ENCODE data around the gene FITM2. TPM values are rescaled to one million over a fixed set of nuclear protein-coding genes. Genes with fewer than 3 reads are reported as not detected.
A peak's percentile ranks its signal among the peaks of the same experiment; 100 is the strongest.
"Not testable (repeated sequence)": the region's sequence is repeated elsewhere in the genome, so short reads cannot be mapped to it uniquely, and the experiment has no call there.

The FITM2 gene
- total RNA-seq, 2 donors from 2014 or later, result 2.7 to 4.5 TPM

DNA sequence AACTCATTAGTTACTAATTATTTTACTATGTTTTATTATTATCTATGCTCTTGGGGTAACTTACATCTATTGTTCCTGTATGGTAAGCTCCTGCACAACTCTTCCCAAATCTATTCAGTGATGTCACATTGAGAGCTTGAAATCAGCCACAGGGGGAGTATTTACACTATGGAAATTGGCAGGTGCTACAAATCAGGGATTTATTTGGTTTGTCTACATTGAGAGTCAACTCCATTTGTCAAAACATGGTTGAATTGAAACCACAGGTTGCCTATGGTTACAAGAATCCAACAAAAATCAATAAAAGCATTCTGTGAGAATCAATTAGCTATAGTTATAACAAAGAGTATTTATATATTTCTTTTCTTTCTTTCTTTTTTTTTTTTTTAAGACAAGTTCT is 3.9 kb upstream of the FITM2 start:
- Mint-ChIP-seq H3K27ac (no peak overlapping the region), H3K4me3 (no peak overlapping the region), H3K4me1 (ENCODE audit: low read depth in 2 of 2) (peaks cover 13% of the 10 kb centered on the region in 2 donors), H3K27me3 (peaks cover 6 to 8% of the 10 kb centered on the region in 2 donors), H3K36me3 (no peaks in the 10 kb centered on the region), H3K9me3 (no peaks in the 10 kb centered on the region)
- ATAC-seq (no peak), DNase-seq (ENCODE audit: low spot score) (no peak)

DNA sequence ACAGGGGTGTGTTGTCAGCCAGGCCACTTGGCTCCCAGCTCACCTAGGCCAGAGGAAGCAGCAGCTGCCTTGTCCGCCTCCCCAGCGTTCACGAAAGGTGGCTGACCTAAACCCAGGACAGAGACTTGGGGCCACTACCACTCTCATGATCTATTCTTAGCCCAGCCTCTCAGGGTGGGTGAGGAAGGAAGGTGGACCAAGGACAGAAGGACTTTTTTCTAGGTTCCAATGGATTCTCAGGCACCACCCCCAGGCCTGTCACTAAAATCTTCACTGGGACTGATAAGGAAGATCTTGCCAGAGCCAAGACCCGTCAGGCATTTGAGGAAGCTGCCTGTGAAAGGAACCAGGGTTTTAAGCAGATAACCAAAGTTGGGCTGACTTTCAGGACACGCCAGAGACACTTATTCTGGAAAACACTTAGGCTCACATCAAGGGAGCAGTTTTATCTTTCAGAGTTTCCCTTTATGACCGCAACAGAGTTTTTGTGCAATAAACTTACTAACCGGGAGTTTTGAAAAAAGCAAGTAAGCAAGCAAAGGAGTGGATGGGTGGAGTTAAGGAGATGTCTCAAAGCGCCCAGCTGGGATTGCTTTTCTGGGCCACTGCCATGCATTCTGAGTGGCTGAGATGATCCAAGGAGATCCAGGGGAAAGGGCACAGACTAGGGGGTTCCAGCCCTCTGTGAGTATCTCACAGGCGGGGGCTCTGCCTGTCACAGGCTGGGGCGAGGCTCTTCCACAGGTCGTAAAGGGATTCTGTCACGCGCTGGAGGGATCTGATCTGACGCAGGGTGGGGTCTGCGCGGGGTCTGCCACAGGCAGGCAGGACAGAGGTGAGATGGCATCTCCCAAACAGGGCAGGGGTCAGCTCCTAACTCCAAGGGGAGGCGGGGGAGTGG is 989 bp downstream of the FITM2 start:
- H3K36me3 Mint-ChIP-seq, result no peaks in the 10 kb centered on the region
- no peaks in the 10 kb centered on the region for H3K27me3 Mint-ChIP-seq
- H3K4me3 Mint-ChIP-seq, result peak overlapping the region; percentile 93
- H3K27ac Mint-ChIP-seq, result peak overlapping the region; percentile 75 to 92
- ATAC-seq (no peak), DNase-seq (ENCODE audit: low spot score) (no peak)
- H3K9me3 Mint-ChIP-seq, result no peaks in the 10 kb centered on the region
- peaks cover 18 to 22% of the 10 kb centered on the region in 2 donors for H3K4me1 Mint-ChIP-seq (ENCODE audit: low read depth in 2 of 2)

DNA sequence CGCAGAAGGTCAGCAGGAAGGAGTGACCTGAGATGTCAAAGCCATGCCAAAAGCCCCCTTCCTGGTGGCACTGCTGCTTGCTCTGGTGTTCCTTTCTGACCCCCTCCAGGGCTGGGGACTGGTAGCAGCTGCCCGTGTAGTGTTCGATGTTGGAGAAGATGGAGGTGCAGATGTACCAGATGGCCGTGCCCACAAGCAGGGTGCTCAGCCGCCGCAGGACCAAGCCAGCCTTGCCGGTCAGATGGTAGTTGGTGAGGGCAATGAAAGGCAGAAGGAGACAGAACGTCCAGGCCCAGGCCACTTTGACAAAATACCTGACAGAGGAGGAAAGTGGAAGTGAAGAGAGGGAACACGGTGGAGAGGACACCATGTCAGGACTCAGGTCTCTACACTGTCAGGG is 4.1 kb downstream of the FITM2 start:
- Mint-ChIP-seq H3K9me3 (no peaks in the 10 kb centered on the region), H3K4me1 (ENCODE audit: low read depth in 2 of 2) (peaks cover 18 to 22% of the 10 kb centered on the region in 2 donors), H3K36me3 (no peaks in the 10 kb centered on the region), H3K27ac (no peak overlapping the region), H3K4me3 (no peak overlapping the region), H3K27me3 (no peaks in the 10 kb centered on the region)
- DNase-seq (ENCODE audit: low spot score), result no peak
- no peak for ATAC-seq

DNA sequence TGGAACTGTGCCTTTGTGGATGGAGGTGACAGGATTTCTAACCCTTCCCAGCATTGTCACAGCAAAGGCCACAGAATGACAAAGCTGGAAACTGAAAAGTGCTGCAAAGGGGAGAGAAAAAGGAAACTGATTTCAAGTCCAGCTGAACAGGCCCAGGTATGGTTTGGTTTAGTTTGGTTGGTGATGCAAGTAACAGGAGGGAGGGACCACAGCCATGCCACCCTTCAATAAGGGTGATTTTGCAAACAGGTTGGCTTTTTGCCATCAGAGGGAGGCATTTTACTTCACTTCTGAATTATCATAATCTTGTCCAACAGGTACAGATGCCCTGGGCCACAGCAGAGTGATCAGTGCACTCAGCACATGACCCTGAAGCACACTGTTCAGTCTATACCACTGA is 6.6 kb downstream of the FITM2 start:
- Mint-ChIP-seq H3K27me3 (no peaks in the 10 kb centered on the region), H3K9me3 (no peaks in the 10 kb centered on the region), H3K4me3 (no peak overlapping the region), H3K36me3 (no peaks in the 10 kb centered on the region), H3K4me1 (ENCODE audit: low read depth in 2 of 2) (peaks cover under 1 to 4% of the 10 kb centered on the region in 2 donors), H3K27ac (no peak overlapping the region)
- ATAC-seq (no peak), DNase-seq (ENCODE audit: low spot score) (no peak)

DNA sequence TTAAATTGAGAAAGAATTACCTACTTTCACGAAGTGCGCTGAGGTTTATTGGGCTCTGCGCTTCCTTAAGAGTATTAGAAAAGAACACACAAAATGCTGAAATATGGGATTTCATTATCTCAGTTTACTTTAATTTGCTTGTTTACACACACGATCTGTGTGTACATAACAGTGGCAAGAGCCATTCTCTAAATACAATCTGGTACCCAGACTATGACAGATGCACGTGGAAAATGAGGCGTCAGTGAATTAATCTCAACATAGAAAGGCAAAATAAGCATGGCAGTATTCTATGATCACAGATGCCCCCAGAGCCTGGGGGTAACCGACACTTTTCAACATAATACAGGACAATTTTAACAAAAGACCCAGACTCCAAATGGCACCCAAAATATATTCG is 8.3 kb downstream of the FITM2 start:
- no peak for ATAC-seq
- no peak overlapping the region for H3K4me3 Mint-ChIP-seq
- peaks cover 0 to 4% of the 10 kb centered on the region in 2 donors for H3K4me1 Mint-ChIP-seq (ENCODE audit: low read depth in 2 of 2)
- H3K27me3 Mint-ChIP-seq, result no peaks in the 10 kb centered on the region
- H3K36me3 Mint-ChIP-seq, result no peaks in the 10 kb centered on the region
- DNase-seq (ENCODE audit: low spot score), result no peak
- H3K27ac Mint-ChIP-seq, result no peak overlapping the region
- H3K9me3 Mint-ChIP-seq, result no peaks in the 10 kb centered on the region

DNA sequence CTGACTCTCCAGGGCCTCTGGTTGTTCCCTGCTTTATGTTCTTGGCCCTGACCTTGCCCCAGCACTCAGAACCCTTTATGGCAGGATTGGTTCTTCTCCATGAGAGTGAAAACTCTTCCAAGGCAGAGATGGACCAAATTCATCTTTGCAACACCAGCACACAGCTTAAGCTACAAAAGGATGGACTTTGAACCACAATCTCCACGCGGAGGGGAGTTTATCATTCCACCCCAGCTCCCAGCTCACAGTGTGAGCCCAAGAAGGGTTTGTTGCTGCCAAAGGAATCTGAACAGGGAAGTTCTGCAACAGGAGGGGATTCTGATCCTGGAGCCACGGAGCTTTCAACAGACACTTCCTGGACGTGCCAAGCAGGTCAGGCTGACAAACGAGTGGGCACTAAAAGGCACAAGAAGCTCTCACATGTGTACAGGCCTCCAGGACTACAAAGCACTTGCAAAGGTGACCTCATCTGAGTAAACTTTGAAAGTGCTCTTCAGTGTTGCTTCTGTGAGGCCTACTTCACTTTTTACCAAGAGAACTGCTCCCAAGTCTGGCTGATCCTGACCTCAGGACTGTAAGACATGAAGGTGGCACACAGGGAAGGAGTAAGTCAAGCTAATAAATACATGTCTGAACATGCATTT is 8.9 kb downstream of the FITM2 start:
- no peak overlapping the region for H3K27ac Mint-ChIP-seq
- no peaks in the 10 kb centered on the region for H3K36me3 Mint-ChIP-seq
- H3K4me3 Mint-ChIP-seq, result no peak overlapping the region
- DNase-seq (ENCODE audit: low spot score) (no peak), ATAC-seq (no peak)
- H3K27me3 Mint-ChIP-seq, result no peaks in the 10 kb centered on the region
- H3K9me3 Mint-ChIP-seq, result no peaks in the 10 kb centered on the region
- H3K4me1 Mint-ChIP-seq (ENCODE audit: low read depth in 2 of 2), result peaks cover 0 to 4% of the 10 kb centered on the region in 2 donors

DNA sequence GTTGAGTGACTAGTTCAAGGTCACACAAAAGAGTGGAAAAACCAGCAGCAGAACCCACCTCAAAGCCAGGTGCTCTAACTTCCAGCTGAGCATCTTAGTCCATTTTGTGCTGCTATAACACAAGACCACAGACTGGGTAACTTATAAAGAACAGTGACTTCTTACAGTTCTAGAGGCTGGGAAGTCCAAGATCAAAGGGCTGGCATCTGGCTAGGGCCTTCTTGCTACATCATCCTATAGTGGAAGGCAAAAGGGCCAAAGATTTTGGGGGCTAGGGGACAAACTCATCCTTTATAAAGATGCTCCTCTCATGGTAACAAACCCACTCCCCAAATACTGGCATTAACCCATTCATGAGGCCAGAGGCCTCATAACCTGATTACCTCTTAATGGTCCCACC is 9.7 kb downstream of the FITM2 start:
- Mint-ChIP-seq H3K4me3 (no peak overlapping the region), H3K27me3 (no peaks in the 10 kb centered on the region), H3K27ac (no peak overlapping the region), H3K36me3 (no peaks in the 10 kb centered on the region), H3K4me1 (ENCODE audit: low read depth in 2 of 2) (no peaks in the 10 kb centered on the region), H3K9me3 (no peaks in the 10 kb centered on the region)
- ATAC-seq (no peak), DNase-seq (ENCODE audit: low spot score) (no peak)

DNA sequence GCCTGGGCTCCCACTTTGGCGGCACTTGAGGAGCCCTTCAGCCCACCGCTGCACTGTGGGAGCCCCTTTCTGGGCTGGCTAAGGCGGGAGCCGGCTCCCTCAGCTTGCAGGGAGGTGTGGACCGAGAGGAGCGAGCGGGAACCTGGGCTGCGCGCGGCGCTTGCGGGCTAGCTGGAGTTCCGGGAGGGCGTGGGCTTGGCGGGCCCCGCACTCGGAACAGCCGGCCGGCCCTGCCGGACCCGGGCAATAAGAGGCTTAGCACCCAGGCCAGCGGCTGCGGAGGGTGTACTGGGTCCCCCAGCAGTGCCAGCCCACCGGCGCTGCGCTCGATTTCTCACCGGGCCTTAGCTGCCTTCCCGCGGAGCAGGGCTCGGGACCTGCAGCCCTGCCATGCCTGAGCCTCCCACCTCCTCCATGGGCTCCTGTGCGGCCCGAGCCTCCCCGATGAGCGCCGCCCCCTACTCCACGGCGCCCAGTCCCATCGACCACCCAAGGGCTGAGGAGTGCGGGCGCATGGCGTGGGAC is 11.9 kb downstream of the FITM2 start:
- ATAC-seq; DNase-seq (ENCODE audit: low spot score); H3K27ac Mint-ChIP-seq; H3K27me3 Mint-ChIP-seq; H3K9me3 Mint-ChIP-seq; H3K4me3 Mint-ChIP-seq; H3K36me3 Mint-ChIP-seq; H3K4me1 Mint-ChIP-seq (ENCODE audit: low read depth in 2 of 2): not testable (repeated sequence)

DNA sequence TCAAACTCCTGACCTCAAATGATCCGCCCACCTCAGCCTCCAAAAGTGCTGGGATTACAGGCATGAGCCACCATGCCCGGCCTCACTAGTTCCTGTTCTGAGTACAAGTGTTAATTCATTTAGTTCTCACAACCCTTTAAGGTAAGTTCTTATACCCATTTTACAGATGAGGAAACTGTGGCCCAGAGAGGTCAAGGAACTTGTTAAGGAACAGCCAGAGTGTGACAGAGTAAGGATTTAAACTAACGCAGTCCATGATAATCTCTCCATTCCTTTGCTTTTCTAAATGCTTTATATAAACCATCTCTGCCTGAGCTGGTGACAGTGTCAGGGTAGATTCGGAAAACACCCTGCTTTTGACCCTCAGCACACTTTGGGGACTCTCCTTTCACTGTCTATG is 13.3 kb downstream of the FITM2 start:
- DNase-seq (ENCODE audit: low spot score), result no peak
- no peaks in the 10 kb centered on the region for H3K36me3 Mint-ChIP-seq
- H3K27me3 Mint-ChIP-seq, result no peaks in the 10 kb centered on the region
- H3K4me1 Mint-ChIP-seq (ENCODE audit: low read depth in 2 of 2), result peaks cover 0 to 3% of the 10 kb centered on the region in 2 donors
- H3K27ac Mint-ChIP-seq, result no peak overlapping the region
- no peaks in the 10 kb centered on the region for H3K9me3 Mint-ChIP-seq
- ATAC-seq, result no peak
- no peak overlapping the region for H3K4me3 Mint-ChIP-seq

DNA sequence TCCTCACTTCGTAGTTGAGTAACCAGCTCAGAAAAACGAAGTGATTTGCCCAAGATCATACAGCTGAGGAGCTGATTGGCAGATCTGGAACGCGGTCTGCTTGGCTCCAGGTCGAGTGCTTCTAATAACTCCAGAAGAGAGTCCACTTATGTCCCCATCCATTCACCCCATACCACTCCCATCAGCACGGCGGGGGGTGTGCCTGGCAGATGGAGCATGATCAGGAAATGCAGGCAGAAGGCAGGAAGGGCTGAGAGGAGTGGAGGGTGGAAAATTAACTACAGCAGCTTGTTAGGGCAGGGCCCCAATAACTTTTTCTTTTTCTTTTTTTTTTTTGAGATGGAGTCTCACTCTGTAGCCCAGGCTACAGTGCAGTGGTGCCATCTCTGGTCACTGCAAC is 15.0 kb downstream of the FITM2 start:
- H3K36me3 Mint-ChIP-seq, result no peaks in the 10 kb centered on the region
- H3K4me1 Mint-ChIP-seq (ENCODE audit: low read depth in 2 of 2), result peaks cover 0 to 3% of the 10 kb centered on the region in 2 donors
- H3K27me3 Mint-ChIP-seq, result no peaks in the 10 kb centered on the region
- H3K27ac Mint-ChIP-seq, result no peak overlapping the region
- H3K9me3 Mint-ChIP-seq, result no peaks in the 10 kb centered on the region
- no peak for ATAC-seq
- no peak overlapping the region for H3K4me3 Mint-ChIP-seq
- no peak for DNase-seq (ENCODE audit: low spot score)

DNA sequence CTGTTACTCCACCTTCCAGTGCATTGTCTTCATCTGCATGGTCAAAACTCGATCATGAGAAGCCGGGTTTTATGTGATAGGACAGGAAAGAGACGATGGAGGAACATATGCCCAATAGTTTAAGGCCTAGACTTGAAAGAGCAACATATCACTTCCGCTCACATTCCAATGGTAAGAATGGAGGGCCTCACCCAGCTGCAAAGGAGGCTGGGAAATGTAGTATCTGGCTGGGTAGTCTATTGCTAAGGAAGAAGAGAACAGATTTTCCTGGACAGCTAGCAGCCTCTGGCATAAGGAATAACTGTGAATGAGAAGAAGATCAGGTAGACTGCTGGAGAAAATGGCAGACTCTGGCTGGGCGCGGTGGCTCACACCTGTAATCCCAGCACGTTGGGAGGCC is 19.2 kb downstream of the FITM2 start:
- DNase-seq (ENCODE audit: low spot score), result no peak
- Mint-ChIP-seq H3K4me1 (ENCODE audit: low read depth in 2 of 2) (peaks cover 0 to 3% of the 10 kb centered on the region in 2 donors), H3K9me3 (no peaks in the 10 kb centered on the region), H3K36me3 (no peaks in the 10 kb centered on the region), H3K27ac (no peak overlapping the region), H3K27me3 (no peaks in the 10 kb centered on the region), H3K4me3 (no peak overlapping the region)
- no peak for ATAC-seq

DNA sequence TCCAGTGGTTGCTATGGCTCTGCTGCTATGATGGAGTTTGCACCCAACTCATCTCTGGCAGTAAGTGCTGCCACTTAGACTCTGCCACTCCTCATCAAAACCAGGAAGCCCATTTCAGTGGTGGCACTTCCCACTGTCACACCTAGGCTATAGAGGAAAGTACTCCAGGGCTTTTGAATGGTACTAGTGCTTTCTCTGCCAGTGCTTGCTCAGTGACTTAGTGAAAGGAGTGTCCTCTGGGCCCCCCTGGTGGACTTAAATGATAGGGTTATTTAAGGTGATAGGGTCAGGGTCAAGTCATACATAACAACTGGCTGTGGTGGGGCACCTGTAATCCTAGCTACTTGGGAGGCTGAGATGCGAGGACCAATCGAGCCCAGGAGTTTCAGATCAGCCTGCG is 22.8 kb downstream of the FITM2 start:
- no peak for DNase-seq (ENCODE audit: low spot score)
- H3K27ac Mint-ChIP-seq, result no peak overlapping the region
- H3K4me3 Mint-ChIP-seq, result no peak overlapping the region
- ATAC-seq, result no peak
- H3K36me3 Mint-ChIP-seq, result no peaks in the 10 kb centered on the region
- no peaks in the 10 kb centered on the region for H3K9me3 Mint-ChIP-seq
- no peaks in the 10 kb centered on the region for H3K27me3 Mint-ChIP-seq
- no peaks in the 10 kb centered on the region for H3K4me1 Mint-ChIP-seq (ENCODE audit: low read depth in 2 of 2)

DNA sequence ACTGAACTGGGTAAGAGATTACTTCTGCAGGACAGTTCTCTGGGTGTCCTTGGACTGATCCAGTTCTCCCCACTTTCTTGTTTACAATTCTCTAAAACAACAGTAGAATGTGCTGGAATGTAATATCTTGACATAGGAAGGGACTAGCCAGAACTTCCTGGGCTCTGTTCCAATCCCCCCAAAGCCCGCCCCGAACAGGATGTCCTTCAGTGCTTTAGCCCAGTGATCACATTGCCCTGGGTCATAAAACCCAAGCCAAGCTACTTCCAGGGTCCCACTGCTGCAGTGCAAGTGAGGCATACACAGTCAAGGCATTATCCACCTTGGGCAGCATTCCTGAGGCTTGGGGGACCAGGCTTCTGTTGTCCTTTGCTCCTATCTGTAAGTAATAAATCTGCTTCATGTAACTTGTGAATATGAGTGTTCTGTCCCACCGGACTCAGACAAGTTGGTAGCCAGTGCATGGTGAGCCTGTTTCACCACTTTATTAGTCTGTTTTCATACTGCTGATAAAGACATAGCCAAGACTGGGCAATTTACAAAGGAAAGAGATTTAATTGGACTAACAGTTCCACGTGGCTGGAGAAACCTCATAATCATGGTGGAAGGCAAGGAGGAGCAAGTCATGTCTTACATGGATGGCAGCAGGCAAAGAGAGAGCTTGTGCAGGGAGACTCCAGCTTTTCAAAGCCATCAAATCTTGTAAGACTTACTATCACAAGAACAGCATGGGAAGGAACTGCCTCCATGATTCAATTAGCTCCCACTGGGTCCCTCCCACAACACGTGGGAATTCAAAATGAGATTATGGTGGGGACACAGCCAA is 23.5 kb downstream of the FITM2 start:
- Mint-ChIP-seq H3K4me3 (no peak overlapping the region), H3K27me3 (no peaks in the 10 kb centered on the region), H3K4me1 (ENCODE audit: low read depth in 2 of 2) (no peaks in the 10 kb centered on the region), H3K27ac (no peak overlapping the region), H3K9me3 (no peaks in the 10 kb centered on the region), H3K36me3 (no peaks in the 10 kb centered on the region)
- ATAC-seq, result no peak
- no peak for DNase-seq (ENCODE audit: low spot score)

DNA sequence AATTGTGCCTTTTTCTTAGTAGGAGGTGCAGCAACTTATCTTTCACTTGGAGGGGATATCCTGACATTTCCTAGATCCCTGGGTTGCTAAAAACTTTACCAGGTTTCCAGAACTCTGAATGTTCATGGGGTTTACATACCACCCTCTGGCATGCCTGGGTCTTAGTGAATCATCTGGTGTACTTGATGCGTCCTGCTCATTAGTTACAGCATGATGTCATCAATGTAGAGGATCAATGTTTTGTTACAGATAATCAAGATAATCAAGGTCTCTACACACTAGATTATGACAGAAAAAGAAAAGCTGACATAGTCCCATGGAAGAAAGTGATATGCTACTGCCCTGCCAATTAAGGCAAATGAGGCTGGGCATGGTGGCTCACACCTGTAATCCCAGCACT is 27.0 kb downstream of the FITM2 start:
- Mint-ChIP-seq H3K27ac (no peak overlapping the region), H3K36me3 (no peaks in the 10 kb centered on the region), H3K4me3 (no peak overlapping the region), H3K9me3 (no peaks in the 10 kb centered on the region), H3K4me1 (ENCODE audit: low read depth in 2 of 2) (peaks cover 0 to 4% of the 10 kb centered on the region in 2 donors), H3K27me3 (no peaks in the 10 kb centered on the region)
- DNase-seq (ENCODE audit: low spot score), result no peak
- no peak for ATAC-seq

All from natural killer cell treated with Interleukin-12 subunit alpha and Interleukin-12 subunit beta and Interleukin-15 and Interleukin-18, amount 100 ng/mL, for 72 hours (primary cell).